ENCODE results near the gene BMP7.
"Not testable (repeated sequence)": the region's sequence is repeated elsewhere in the genome, so short reads cannot be mapped to it uniquely, and the experiment has no call there.

Gene BMP7

DNA sequence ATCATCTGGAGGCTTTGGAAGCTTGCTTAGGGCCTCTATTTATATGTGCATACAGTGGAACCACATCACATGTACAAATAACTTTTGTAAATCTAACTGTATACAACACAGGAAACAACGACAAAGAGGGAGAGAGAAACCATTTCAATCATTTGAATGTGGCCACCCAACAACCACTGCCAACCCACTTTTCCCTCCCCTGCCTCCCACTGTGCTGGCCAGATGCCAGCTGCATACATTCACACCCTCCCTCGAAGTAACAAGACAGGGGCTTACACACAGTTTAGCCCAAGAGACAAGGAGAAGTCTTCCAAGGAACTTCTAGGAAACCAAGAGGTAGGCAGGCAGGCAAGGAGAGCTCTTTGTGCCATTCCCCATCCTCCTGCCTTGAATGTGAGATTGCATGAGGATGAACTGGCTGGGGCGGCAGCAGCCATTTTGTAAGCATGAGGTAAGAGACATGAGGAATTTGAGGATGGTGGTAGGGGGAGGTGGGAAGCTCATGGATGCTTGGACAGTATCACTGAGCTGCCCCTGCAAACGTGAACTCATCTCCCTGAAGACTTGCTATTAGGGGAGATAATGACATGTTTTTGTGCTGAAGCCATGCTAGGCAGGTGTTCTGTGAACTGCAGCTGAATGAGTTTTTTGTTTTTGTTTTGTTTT, 18.2 kb downstream of the BMP7 start:
- DNase-seq, result no peak

DNA sequence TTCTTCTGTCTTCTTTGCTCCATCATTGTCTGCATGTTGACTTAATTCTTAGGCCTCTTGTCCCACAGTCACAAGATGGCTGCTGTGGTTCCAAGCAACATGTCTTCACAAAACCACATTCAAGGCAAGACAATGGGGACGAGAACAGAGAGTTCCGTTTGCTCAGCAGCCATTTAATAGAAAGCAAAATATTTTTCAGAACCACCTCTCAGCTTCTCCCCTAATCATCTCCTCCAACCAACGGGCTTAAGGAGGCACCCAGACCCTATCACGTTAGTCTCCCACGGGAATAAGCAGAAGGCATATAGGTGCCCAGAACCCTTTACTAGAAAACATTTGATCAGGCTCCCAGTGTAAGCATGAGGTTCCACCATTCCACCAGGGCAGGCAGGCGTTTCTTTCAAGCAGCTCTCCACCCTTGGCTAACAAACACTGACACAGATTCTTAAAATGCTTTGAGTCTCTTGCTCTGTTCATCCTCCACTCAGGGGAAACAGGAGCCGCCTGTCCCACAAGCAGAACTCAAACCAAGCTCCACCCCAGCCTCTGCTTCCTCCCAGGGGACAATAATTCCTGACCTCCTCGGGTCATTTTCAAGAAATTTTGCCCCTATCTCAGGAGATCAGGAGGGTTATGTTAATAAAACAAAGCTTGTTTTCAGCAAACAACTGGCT, 19.0 kb downstream of the BMP7 start:
- no peak for DNase-seq

DNA sequence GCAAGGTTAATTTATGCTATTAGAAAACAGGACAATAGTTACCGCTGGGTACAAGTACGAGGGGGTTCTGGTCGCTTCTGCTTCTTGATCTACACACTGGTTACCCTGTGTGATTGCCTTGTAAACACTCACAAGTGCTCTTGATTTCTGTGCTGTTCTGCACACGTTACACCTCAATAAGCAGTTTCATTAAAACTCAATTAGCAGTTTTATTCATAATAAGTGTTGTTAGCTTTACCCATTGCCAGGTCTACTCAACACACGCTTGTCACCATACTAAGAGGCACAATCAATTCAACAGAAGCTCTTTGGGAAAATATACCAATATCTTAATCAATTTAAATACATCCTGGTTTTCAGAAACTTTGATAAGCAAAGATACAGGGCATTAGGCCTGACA, 20.4 kb downstream of the BMP7 start:
- DNase-seq, result no peak

DNA sequence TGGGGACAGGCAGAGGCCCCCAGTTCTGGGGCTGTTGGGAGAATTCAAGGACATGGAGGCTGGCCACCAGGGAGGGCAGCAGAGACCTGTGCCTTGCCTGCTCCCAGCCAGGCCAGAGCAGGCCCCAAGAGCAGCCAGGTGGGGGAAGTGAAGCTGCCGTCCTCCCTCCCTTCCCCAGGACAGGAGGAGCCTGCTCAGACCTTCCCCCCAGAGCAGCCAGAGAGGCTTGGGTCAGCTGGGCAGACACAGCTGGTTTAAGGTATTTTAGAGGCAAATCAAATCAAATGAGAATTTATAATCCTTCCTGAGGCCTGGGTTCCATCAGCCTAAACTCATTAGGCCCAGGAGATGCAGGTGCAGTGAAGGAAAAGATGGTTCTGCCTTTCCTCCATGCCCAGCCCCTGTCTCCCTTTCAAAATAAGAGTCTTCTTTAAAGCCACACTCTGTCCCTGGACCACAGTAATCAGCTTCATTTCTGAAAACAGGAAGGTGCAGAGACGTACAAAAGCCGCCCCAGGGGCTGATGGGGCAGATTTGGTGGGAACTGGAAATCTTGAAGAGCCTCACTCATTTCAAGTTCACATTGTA, 21.7 kb downstream of the BMP7 start:
- DNase-seq, result no peak

DNA sequence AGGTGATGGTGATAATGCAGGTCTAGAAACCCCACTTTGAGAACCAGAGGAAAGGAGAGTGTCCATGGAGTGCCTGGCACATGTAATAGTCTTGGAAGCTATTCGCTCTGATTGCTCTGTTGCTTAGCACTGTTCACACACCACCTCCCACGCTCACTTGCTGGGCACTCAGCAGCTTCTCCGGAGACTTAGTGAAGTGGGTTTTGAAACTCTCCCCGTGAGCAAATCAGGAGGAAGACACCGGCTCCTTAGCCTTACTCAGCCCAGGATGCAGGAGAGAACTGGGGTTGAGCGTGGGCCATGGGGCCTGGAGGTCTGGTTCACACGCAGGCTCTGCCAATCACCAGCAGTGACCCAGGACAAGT, 22.2 kb downstream of the BMP7 start:
- DNase-seq, result no peak

DNA sequence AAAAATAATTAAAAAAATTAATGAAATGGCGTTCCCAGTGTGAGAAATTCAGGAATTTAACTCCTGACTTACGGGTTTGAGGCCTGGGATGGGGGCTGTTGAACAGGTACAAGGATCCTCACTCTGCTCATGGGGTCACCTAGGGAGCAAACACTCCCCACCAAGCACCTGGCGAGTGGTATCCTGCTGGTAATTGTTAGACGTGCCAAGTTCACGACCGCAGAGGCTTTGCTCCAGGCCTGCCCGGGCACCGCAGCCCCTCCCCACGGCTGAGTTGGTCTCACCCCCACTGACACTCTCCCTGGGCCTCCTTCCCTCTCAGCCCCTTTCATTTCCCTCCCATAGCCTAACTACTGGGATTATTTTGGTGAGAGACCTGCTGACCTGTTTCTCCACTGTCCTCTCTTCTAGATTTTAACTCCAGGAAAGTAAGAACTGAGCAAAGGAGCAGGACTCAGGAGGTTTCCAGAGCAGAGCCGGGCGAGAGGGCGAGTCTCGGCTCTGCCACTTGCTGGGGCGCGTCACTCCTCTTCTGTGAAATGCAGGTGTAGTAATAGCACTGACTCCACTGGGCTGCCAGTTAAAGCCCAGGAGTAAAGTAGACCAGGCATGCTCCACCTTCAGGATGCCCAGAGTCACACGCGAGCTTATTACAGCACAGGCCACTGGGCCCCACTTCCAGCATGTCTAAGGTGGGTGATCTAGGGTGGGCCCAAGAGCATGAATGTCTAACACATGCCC, 22.8 kb downstream of the BMP7 start:
- no peak for DNase-seq

DNA sequence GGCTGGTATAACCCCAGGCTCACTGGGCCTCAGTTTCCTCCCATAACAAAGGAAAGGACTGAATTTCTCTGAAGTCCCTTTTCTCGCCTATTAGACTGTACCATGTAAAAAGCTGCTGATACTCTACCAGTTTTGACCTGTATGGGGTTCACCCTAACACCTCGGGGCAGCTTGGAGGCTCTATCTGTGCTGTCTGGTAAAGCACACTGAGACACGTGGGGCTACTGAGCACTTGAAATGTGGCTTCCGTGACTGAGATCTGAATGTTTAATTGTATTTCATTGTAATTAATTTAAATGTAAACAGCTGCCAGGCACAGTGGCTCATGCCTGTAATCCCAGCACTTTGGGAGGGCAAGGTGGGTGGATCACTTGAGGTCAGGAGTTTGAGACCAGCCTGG, 24.0 kb downstream of the BMP7 start:
- DNase-seq, result no peak

DNA sequence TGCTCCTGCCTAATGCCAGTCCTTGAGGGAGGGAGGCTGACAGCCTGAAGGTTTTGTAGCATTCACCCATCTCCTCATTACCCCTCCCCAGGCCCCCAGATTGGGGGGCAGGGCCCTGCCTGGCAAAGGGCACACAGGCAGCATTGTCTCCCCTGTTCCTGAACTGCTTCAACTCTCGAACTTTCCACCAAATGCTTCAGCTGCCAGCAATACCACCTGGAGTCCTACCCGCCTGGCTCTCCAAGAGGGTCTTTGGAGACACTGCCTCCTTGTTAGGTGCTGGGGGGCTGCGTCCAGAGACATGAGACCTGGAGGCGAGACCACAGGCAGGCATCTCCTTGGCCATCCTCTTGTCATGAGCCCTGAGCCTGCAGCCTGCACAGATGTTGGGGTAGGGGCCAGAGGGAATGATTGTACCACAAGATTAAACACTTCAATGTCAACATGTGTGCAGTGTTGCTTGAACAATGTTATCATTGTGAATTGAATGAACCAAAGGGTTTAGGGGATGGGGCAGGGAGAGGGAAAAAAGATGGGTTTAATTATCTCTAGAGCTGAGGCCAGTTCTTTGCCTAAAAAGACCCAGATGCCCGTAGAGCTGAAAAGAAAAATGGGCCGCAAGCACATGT, 25.0 kb downstream of the BMP7 start:
- DNase-seq, result no peak

DNA sequence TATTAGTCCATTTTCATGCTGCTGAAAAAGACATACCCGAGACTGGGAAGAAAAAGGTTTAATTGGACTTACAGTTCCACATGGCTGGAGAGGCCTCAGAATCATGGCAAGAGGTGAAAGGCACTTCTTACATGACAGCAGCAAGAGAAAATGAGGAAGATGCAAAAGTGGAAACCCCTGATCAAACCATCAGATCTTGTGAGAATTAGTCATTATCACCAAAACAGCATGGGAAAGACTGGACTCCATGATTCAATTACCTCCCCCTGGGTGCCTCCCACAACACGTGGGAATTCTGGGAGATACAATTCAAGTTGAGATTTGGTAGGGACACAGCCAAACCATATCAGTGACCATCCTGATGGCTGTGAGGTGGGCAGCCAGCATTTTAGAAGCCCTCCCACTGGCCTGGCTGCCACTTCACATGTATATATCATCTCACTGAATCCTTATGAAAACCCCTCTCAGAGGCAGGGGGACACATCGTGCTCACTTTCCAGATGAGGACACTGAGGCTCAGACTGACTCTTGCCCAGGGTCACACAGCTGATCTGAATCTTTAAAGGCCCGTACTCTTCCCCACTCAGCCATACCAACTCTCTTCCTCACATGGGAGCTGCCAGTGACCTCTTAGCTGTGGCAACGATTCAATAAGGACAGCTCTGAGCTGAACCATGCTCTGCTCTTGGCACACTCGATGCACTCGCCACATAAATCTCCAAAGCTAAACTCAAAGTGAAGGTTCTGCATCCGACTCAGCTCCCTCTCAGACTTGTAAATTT, 25.7 kb downstream of the BMP7 start:
- DNase-seq, result no peak

DNA sequence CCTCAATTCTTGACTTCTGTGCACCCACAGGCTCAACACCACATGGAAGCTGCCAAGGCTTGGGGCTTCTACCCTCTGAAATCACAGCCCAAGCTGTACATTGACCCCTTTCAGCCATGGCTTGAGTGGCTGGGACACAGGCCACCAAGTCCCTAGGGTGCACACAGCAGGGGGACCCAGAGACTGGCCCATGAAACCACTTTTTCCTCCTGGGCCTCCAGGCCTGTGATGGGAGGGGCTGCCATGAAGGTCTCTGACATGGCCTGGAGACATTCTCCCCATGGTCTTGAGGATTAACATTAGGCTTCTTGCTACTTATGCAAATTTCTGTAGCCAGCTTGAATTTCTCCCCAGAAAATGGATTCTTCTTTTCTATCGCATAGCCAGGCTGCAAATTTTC, 26.7 kb downstream of the BMP7 start:
- DNase-seq, result not testable (repeated sequence)

DNA sequence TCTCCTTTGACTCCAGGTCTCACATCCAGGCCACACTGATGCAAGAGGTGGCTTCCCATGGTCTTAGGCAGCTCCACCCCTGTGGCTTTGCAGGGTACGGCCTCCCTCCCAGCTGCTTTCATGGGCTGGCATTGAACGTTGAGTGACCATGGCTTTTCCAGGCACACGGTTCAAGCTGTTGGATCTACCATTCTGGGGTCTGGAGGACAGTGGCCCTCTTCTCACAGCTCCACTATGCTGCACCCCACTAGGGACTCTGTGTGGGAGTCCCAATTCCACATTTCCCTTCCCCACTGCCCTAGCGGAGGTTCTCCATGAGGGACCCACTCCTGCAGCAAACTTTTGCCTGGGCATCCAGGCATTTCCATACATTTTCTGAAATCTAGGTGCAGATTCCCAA, 27.1 kb downstream of the BMP7 start:
- not testable (repeated sequence) for DNase-seq

DNA sequence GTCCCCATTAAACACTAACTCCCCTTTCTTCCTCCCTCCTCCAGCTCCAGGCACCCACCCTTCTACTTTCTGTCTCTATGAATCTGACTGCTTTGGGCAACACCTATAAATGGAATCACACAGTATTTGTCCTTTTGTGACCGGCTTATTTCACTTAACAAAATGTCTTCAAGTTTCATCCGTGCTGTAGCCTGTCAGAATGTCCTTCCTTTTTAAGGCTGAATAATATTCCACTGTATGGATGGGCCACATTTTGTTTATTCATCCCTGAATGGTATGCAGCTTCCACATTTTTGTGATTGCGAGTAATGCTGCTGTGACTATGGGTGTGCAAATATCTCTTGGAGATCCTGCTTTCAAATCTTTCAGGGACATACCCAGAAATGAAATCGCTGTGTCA, 28.4 kb downstream of the BMP7 start:
- DNase-seq, result no peak

DNA sequence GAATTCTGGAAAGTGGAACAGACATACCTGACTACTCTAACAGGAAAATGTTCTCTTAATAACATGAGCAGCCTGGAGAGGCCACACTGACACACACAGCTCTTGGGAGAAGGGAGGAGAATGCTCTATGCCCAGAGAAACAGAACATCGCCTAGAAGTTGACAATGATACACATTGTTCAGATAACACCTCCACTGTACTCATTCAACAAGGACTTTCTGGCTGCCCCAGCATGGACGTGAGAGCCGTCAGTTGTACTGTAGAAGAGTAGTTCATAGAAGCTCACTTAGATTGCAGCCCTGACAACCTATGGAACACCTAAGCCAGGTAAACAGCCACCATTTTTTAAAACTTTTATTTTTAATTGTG, 28.9 kb downstream of the BMP7 start:
- DNase-seq, result no peak

DNA sequence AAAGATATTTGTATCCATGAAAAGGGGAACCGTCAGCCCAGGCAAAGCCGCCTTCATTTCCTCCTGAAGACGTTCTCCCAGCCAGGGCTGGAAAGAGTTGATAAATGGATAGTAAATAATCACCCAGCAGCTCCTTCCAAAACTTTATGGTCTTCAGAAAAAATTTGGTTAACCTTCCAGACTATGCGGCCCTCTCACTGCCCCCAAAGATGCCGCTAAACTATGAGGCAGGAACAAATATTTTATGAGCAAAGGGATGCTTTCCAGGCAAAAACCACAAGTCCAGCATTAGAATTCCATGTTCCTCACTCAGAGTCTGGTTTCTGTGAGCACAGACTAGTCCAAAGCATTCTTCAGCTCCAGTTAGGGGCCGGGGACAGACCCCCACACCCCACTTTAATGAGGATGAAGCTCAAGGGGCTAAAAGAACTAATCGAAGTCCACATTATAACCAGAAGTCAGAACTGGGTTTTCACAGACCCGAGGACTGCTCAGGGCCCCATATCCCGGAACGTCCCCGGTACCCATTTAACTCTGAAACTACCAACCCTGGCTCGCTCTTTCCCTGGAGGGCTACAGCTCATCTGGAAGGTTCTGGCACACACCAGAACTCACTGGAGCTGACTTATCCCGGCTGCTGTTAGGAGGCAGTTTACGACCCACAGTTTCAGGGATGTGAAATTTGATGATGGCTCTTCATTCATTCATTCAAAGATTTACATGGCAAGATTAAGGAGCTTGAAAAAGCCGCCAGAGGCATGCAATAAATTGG, 29.4 kb downstream of the BMP7 start:
- DNase-seq, result no peak

DNA sequence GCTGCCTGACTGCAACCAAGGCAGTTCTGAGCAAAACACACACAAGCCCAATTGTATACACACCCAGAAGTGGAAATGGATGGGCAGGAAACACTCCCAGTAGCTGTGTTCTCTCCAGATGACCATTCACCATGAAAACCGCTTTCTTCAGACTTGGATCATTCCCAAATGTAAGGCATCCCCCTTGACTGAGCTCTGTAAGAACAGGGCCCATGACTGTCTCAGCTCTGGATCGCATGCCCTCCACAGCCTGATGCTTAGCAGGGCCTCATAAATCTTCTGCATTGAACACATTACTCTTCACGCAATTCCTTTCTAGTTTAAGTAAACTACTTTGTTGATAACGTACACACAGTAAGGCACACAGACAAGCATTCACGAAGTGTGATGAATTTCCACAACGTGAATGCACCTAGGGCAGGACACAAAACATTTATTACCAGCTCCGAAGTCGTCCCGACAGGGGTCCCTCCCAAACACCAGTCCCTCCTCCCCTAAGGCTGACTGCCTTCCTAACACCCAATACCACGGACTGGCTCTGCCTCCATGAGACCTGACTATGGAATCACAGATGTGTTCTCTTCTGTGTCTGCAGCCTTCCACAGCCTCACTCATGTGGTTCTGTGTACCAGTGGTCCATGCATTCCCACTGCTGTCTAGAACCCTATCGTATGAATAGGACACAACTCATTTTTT, 31.7 kb downstream of the BMP7 start:
- DNase-seq, result no peak

DNA sequence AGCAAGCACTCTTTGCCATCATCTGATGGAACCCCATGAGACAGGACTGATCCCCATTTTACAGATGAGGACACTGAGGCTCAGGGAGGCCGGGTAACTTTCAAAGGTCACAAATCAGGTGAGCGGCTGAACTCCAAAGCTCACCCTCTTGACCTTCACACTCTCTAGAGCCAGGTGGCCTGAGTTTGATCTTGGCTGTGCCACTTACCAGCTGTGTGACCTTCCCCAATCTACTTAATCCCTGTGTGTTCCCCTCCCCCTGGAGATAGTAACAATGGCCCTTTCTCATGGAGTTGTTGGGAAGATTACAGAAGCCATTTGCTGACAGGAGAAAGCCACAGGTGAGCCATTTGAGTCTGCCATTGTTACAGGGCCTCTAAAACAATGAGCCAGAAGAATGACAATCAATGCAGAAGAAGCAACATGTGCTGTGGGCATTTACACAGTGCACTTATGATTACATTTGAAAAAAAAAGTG, 34.5 kb downstream of the BMP7 start:
- DNase-seq, result no peak

DNA sequence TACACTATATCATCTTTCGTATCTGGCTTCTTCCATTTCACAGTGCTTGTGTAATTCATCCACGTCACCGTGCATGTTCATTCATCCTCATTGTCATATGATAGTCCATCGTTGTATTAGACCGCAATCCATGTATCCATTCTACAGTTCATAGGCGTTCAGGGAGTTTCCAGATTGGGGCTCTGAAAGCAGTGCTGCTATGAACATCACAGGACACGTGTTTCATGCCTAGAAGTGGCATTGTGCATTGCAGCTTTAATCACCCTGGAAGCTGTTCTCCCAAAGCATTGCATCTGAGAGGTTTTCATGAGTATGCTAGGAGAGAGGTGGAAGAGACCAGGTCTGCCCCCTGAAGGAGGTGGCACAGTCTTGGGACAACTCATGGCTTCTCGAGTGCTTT, 35.3 kb downstream of the BMP7 start:
- DNase-seq, result no peak

DNA sequence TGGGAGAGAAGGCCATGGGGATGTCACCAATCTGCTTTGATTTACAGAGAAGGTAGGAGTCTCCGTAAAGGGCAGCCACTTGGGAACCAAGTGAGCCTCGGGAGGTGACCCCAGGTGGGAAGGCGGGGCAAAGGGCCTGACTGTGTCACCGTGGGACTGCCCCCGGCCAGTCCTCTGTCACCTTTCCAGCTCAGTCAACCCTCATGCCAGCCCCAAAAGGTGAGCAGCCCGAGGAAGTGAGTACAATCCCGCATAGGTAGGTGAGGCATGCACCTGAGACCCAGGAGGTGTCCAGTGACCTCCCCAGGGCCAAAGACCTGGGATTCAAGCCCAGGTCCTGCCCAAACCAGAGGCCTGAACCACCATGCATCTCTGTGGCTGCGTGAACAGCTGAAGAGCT, 36.2 kb downstream of the BMP7 start:
- DNase-seq, result no peak

DNA sequence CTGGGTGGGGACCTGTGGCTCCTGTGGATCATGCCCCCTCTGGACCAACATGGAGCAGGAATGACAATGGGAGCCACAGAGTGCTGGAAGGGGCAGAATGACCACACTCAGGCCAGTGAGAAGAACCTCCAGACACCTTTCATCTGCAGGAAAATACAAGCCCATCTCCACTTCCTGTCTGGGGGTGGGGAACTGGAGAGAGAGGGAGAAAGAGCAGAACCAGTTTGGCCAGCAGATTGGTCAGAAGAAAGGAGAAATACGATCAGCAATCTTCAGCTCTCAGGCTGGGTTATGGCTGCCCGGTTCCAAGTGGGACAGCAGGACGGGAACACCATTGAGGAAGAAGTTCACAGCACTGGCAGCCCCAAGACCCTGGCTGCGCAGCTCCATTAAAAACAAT, 37.0 kb downstream of the BMP7 start:
- no peak for DNase-seq

DNA sequence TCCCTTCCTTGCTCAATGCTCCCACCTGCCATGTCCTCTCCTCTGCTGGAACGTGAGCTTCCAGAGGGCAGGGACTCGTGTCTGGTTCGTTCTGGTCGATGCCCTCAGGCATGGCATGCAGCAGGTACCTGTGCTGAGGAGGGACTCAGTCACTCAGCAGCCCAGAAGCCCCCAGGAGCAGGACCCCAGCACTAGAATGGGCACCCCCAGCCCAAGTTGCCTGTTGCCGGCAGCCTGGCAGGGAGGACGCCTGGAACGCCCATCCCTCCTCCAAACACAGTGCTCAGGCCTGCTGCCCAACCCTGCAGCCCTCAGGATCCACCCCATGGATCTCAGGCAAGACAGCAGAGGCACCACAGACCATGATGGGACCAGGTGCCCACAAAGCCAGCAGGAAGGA, 40.6 kb downstream of the BMP7 start:
- DNase-seq, result no peak

DNA sequence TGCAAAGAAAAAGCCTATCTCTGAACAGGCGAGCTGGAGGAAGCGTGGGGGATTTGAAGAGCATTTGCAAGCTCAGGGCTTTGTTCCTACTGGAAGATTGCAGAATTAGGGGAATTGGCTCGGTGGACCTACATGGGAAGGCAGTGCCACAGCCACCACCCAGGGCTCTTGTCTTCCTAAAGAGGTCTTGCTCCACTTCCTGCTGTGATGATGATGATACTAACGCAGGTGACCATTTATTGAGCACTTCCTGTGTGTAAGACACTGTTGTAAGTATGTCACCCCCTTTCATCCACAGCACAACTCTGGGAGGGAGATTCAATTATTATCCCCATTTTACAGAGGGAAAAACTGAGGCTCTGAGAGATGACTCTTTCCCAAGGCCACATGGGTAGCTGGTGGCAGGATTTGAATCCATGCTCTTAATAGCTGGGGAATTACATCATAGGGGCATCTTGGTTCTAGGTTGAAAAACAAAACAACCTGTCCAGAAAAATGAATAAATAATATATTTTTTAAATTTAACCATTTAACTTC, 41.2 kb downstream of the BMP7 start:
- no peak for DNase-seq
